Osteoblast (primary cell): ENCODE results near the gene OXLD1. TPM values are rescaled to one million over a fixed set of nuclear protein-coding genes. Genes with fewer than 3 reads are reported as not detected.

Experiments used
- DNase-seq: peaks from one replicate; pipeline ENCODE4 v3.0.0; 2011; ENCODE audit warnings: low spot score, mixed read lengths; ENCODE audit not compliant: insufficient read length; ENCODE audit errors: missing footprints
- H2AFZ ChIP-seq: 2 replicates; pipeline ENCODE4 v1.6.0; 2011; ENCODE audit warnings: mild to moderate bottlenecking, low read length
- H3K27ac ChIP-seq: 2 replicates; pipeline ENCODE4 v1.5.1; 2011; ENCODE audit warnings: mild to moderate bottlenecking, low read depth, low read length, moderate library complexity
- H3K27me3 ChIP-seq: 2 replicates; pipeline ENCODE4 v1.6.0; 2012; ENCODE audit warnings: mild to moderate bottlenecking, control low read depth, inconsistent platforms, low read length, moderate library complexity; ENCODE audit not compliant: insufficient read depth
- H3K36me3 ChIP-seq: 2 replicates; pipeline ENCODE4 v1.5.1; 2011; ENCODE audit warnings: mild to moderate bottlenecking, low read length, control low read depth, moderate library complexity; ENCODE audit not compliant: insufficient read depth
- H3K4me1 ChIP-seq: 2 replicates; pipeline ENCODE4 v1.5.1; 2011; ENCODE audit warnings: mild to moderate bottlenecking, low read length, control low read depth, moderate library complexity; ENCODE audit not compliant: insufficient read depth
- H3K4me2 ChIP-seq: 2 replicates; pipeline ENCODE4 v1.6.0; 2011; ENCODE audit warnings: mild to moderate bottlenecking, low read length; ENCODE audit not compliant: insufficient read depth
- H3K4me3 ChIP-seq: fragments of 200-600 bp; sonication (generic); 3 replicates; pipeline ENCODE4 v1.5.1; 2012; ENCODE audit warnings: mild to moderate bottlenecking, low read length, inconsistent platforms; ENCODE audit not compliant: insufficient read depth
- H3K79me2 ChIP-seq: 2 replicates; pipeline ENCODE4 v1.6.0; 2012; ENCODE audit warnings: mild to moderate bottlenecking, low read length, control low read depth, inconsistent platforms; ENCODE audit not compliant: insufficient read depth
- H3K9me3 ChIP-seq: 2 replicates; pipeline ENCODE4 v1.5.1; 2011; ENCODE audit warnings: low read depth, low read length, control low read depth
- H4K20me1 ChIP-seq: 2 replicates; pipeline ENCODE4 v1.6.0; 2012; ENCODE audit warnings: mild to moderate bottlenecking, low read length, control low read depth; ENCODE audit not compliant: insufficient read depth
- CTCF ChIP-seq: IDR thresholded peaks from 2 replicates; pipeline ENCODE4 v1.5.1; 2011; ENCODE audit warnings: mild to moderate bottlenecking, low read depth, low read length, moderate library complexity; ENCODE audit errors: extremely low read depth
- total RNA-seq: library from RNA; depleted of rRNA; stranded (reverse); fragments of >200 nt; gene quantifications from 2 replicates; pipeline ENCODE4 v1.2.3, GENCODE V29; 2012

OXLD1 gene
- total RNA-seq, 1 donor: 21.0 TPM

DNA sequence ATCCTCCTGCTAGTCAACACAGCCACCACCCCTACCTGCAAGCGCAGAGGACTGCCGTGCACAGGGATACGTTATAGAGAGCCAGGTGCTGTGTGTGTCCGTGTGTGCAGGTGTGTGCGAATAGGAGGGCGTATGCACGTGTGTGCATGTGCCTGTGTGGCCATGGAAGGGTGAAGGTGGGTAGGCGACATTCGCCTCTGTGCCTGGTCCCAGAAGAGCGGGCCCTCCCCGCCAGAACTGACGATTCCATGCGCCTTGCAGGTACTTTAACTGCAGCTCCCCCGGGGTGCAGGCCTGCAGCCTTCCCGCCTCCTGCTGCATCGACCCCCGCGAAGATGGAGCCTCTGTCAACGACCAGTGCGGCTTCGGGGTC, 18.8 kb downstream of the OXLD1 start:
- Histone ChIP-seq H3K9me3 (peaks cover 4% of the 10 kb centered on the region), H3K4me3 (no peak overlapping the region), H3K4me2 (no peak overlapping the region), H3K27me3 (peaks cover 24% of the 10 kb centered on the region), H3K79me2 (no peaks in the 10 kb centered on the region), H3K4me1 (peaks cover under 1% of the 10 kb centered on the region), H3K36me3 (no peaks in the 10 kb centered on the region), H3K27ac (no peak overlapping the region), H4K20me1 (no peaks in the 10 kb centered on the region), H2AFZ (no peak overlapping the region)
- DNase-seq: peak; percentile 77
- no peak for TF ChIP-seq CTCF

- no peaks in the 10 kb centered on the region for H3K36me3 ChIP-seq
- no peak for TF ChIP-seq CTCF
- no peaks in the 10 kb centered on the region for H3K79me2 ChIP-seq
- H3K9me3 ChIP-seq: peaks cover 4% of the 10 kb centered on the region
- H4K20me1 ChIP-seq: no peaks in the 10 kb centered on the region
- peak; percentile 80 for DNase-seq
- peaks cover 24% of the 10 kb centered on the region for H3K27me3 ChIP-seq
- no peak overlapping the region for H3K4me3 ChIP-seq
- H2AFZ ChIP-seq: no peak overlapping the region
- no peak overlapping the region for H3K4me2 ChIP-seq
- H3K27ac ChIP-seq: no peak overlapping the region
- H3K4me1 ChIP-seq: peaks cover 6% of the 10 kb centered on the region
Measured at GRCh38 chr17:81646869-81647600, 19.4 kb downstream of the OXLD1 start.

GRCh38 chr17:81644976-81645952, 21.1 kb downstream of the OXLD1 start:
- peak; percentile 86 for DNase-seq
- H2AFZ ChIP-seq: no peak overlapping the region
- H3K27me3 ChIP-seq: peaks cover 24% of the 10 kb centered on the region
- TF ChIP-seq CTCF: no peak
- H3K36me3 ChIP-seq: no peaks in the 10 kb centered on the region
- H3K9me3 ChIP-seq: peaks cover 4% of the 10 kb centered on the region
- H3K79me2 ChIP-seq: no peaks in the 10 kb centered on the region
- no peak overlapping the region for H3K4me2 ChIP-seq
- no peak overlapping the region for H3K4me3 ChIP-seq
- no peak overlapping the region for H3K27ac ChIP-seq
- peaks cover 11% of the 10 kb centered on the region for H3K4me1 ChIP-seq
- H4K20me1 ChIP-seq: no peaks in the 10 kb centered on the region

GRCh38 chr17:81644496-81644895, 21.9 kb downstream of the OXLD1 start:
- Histone ChIP-seq H3K79me2 (no peaks in the 10 kb centered on the region), H4K20me1 (no peaks in the 10 kb centered on the region), H3K27ac (no peak overlapping the region), H3K9me3 (peaks cover 4% of the 10 kb centered on the region), H3K4me3 (no peak overlapping the region), H3K36me3 (no peaks in the 10 kb centered on the region), H2AFZ (no peak overlapping the region), H3K27me3 (peaks cover 24% of the 10 kb centered on the region), H3K4me1 (peaks cover 11% of the 10 kb centered on the region), H3K4me2 (no peak overlapping the region)
- peak; percentile 71 for DNase-seq
- TF ChIP-seq CTCF: no peak
